ENCODE results near the gene ACAD11. TPM values are rescaled to one million over a fixed set of nuclear protein-coding genes. Genes with fewer than 3 reads are reported as not detected.

Gene ACAD11
- total RNA-seq, 2 experiments from 2014 or later: 18.5 to 23.5 TPM

- CTCF ChIA-PET (ENCODE audit: unreplicated experiment): no interaction called here
These were observed 142.3 kb downstream of the ACAD11 start for GRCh38 chr3:132517311-132517710.

GRCh38 chr3:132513057-132513456 lies 146.6 kb downstream of the ACAD11 start:
- Histone ChIP-seq H3K9me2 (ENCODE audit: insufficient read depth, low read length) (no peaks in the 10 kb centered on the region), H3K9me3 (ENCODE audit: low read length) (no peaks in the 10 kb centered on the region), H4K20me1 (ENCODE audit: insufficient read depth, low read length) (no peaks in the 10 kb centered on the region), H2AFZ (ENCODE audit: low read length) (no peak overlapping the region), H3K4me2 (ENCODE audit: low read length) (no peak overlapping the region), H3K79me2 (ENCODE audit: insufficient read depth, low read depth, low read length) (no peaks in the 10 kb centered on the region), H3K4me3 (ENCODE audit: low read depth, low read length, poor library complexity, severe bottlenecking) (no peak overlapping the region), H3K27ac (ENCODE audit: low read depth, low read length, poor library complexity, severe bottlenecking) (no peak overlapping the region), H3K36me3 (ENCODE audit: insufficient read depth, low read length) (peaks cover 97% of the 10 kb centered on the region), H3K4me1 (ENCODE audit: insufficient read depth, low read length, poor library complexity, severe bottlenecking) (no peaks in the 10 kb centered on the region)
- no peak for TF ChIP-seq EZH2phosphoT487 (IDR thresholded peaks at IDR 0.05; ENCODE audit: borderline replicate concordance, low read depth, low read length)
- no peak for DNase-seq (ENCODE audit: low spot score)
- ChIA-PET CTCF (ENCODE audit: unreplicated experiment) (interaction anchor here (0.9 kb wide), 1 partner anchor 24 kb away, joined by 4 read pairs; no protein-coding TSS in a partner anchor), POLR2A (interaction anchor here (1.1 to 1.4 kb wide), 2 partner anchors 10 to 31 kb away, joined by 3 to 4 read pairs; no protein-coding TSS in a partner anchor)
- BruUV-seq (replicated peaks): no TSS peak
- intact Hi-C loops (cut with micrococcal nuclease; ENCODE audit: unreplicated experiment): no loop called here

More at GRCh38 chr3:132517311-132517710, 142.3 kb downstream of the ACAD11 start:
- Histone ChIP-seq H3K4me2 (ENCODE audit: low read length) (no peak overlapping the region), H2AFZ (ENCODE audit: low read length) (no peak overlapping the region), H3K9me3 (ENCODE audit: low read length) (no peaks in the 10 kb centered on the region), H3K9me2 (ENCODE audit: insufficient read depth, low read length) (no peaks in the 10 kb centered on the region), H3K4me1 (ENCODE audit: insufficient read depth, low read length, poor library complexity, severe bottlenecking) (no peaks in the 10 kb centered on the region), H4K20me1 (ENCODE audit: insufficient read depth, low read length) (no peaks in the 10 kb centered on the region), H3K79me2 (ENCODE audit: insufficient read depth, low read depth, low read length) (no peaks in the 10 kb centered on the region), H3K4me3 (ENCODE audit: low read depth, low read length, poor library complexity, severe bottlenecking) (no peak overlapping the region), H3K36me3 (ENCODE audit: insufficient read depth, low read length) (peaks cover 91% of the 10 kb centered on the region), H3K27ac (ENCODE audit: low read depth, low read length, poor library complexity, severe bottlenecking) (no peak overlapping the region)
- POLR2A ChIA-PET: no interaction called here
- intact Hi-C loops (cut with micrococcal nuclease; ENCODE audit: unreplicated experiment): no loop called here
- TF ChIP-seq EZH2phosphoT487 (IDR thresholded peaks at IDR 0.05; ENCODE audit: borderline replicate concordance, low read depth, low read length): no peak
- TF ChIP-seq CTCF (conservative IDR thresholded peaks at IDR 0.05; ENCODE audit: low read length): no peak
- no TSS peak for BruUV-seq (replicated peaks)
- DNase-seq (ENCODE audit: low spot score): no peak

GRCh38 chr3:132509506-132509905 lies 150.1 kb downstream of the ACAD11 start:
- BruUV-seq (replicated peaks): no TSS peak
- POLR2A ChIA-PET: interaction anchor here (0.7 to 1.0 kb wide), 3 partner anchors 10 to 94 kb away, joined by 3 to 4 read pairs (median 3); no protein-coding TSS in a partner anchor
- H3K9me3 ChIP-seq (ENCODE audit: low read length): no peaks in the 10 kb centered on the region
- H4K20me1 ChIP-seq (ENCODE audit: insufficient read depth, low read length): no peaks in the 10 kb centered on the region
- H3K4me1 ChIP-seq (ENCODE audit: insufficient read depth, low read length, poor library complexity, severe bottlenecking): no peaks in the 10 kb centered on the region
- intact Hi-C loops (cut with micrococcal nuclease; ENCODE audit: unreplicated experiment): no loop called here
- H3K9me2 ChIP-seq (ENCODE audit: insufficient read depth, low read length): no peaks in the 10 kb centered on the region
- H3K4me2 ChIP-seq (ENCODE audit: low read length): no peak overlapping the region
- CTCF ChIA-PET (ENCODE audit: unreplicated experiment): no interaction called here
- no peak overlapping the region for H3K4me3 ChIP-seq (ENCODE audit: low read depth, low read length, poor library complexity, severe bottlenecking)
- H2AFZ ChIP-seq (ENCODE audit: low read length): no peak overlapping the region
- no peak for DNase-seq (ENCODE audit: low spot score)
- H3K36me3 ChIP-seq (ENCODE audit: insufficient read depth, low read length): peaks cover 91% of the 10 kb centered on the region
- no peaks in the 10 kb centered on the region for H3K79me2 ChIP-seq (ENCODE audit: insufficient read depth, low read depth, low read length)
- H3K27ac ChIP-seq (ENCODE audit: low read depth, low read length, poor library complexity, severe bottlenecking): no peak overlapping the region
- no peak for TF ChIP-seq EZH2phosphoT487 (IDR thresholded peaks at IDR 0.05; ENCODE audit: borderline replicate concordance, low read depth, low read length)
- TF ChIP-seq CTCF (conservative IDR thresholded peaks at IDR 0.05; ENCODE audit: low read length): no peak

All from OCI-LY7 (cell line).